Measurements from ENCODE around the gene CENATAC. TPM values are rescaled to one million over a fixed set of nuclear protein-coding genes. Genes with fewer than 3 reads are reported as not detected.
"Not testable (repeated sequence)": the region's sequence is repeated elsewhere in the genome, so short reads cannot be mapped to it uniquely, and the experiment has no call there.

The CENATAC gene
- total RNA-seq, 2 experiments from 2014 or later = 43.4 to 47.1 TPM

- CTCF ChIA-PET = interaction anchor here (1.7 to 2.1 kb wide), 2 partner anchors 27 to 75 kb away, joined by 4 read pairs; partner anchors contain the start of gene CENATAC
- Mint-ChIP-seq H3K36me3 (peaks cover 32% of the 10 kb centered on the region), H3K4me3 (no peak overlapping the region), H3K27ac (peak overlapping the region; percentile 6), H3K4me1 (peaks cover 51% of the 10 kb centered on the region), H3K27me3 (no peaks in the 10 kb centered on the region), H3K9me3 (ENCODE audit: low read depth) (no peaks in the 10 kb centered on the region)
- DNase-seq = no peak
- no peak for ATAC-seq
Measured at GRCh38 chr11:119025099-119025473, 27.1 kb downstream of the CENATAC start.

GRCh38 chr11:119025541-119025940, 27.6 kb downstream of the CENATAC start:
- H3K36me3 Mint-ChIP-seq = peaks cover 31% of the 10 kb centered on the region

GRCh38 chr11:119025978-119026766, 28.2 kb downstream of the CENATAC start:
- H3K36me3 Mint-ChIP-seq = peaks cover 30% of the 10 kb centered on the region
- no peak overlapping the region for H3K27ac Mint-ChIP-seq
- CTCF ChIA-PET = no interaction called here
- ATAC-seq = no peak
- DNase-seq = no peak
- H3K4me3 Mint-ChIP-seq = no peak overlapping the region
- H3K27me3 Mint-ChIP-seq = no peaks in the 10 kb centered on the region
- peaks cover 43% of the 10 kb centered on the region for H3K4me1 Mint-ChIP-seq
- H3K9me3 Mint-ChIP-seq (ENCODE audit: low read depth) = no peaks in the 10 kb centered on the region

More at GRCh38 chr11:119025541-119025940, 27.6 kb downstream of the CENATAC start:
- DNase-seq (no peak), ATAC-seq (no peak)
- Mint-ChIP-seq H3K4me3 (no peak overlapping the region), H3K9me3 (ENCODE audit: low read depth) (no peaks in the 10 kb centered on the region), H3K27ac (peak overlapping the region; percentile 3), H3K27me3 (no peaks in the 10 kb centered on the region), H3K4me1 (peaks cover 47% of the 10 kb centered on the region)
- CTCF ChIA-PET = interaction anchor here (1.7 kb wide), 1 partner anchor 28 kb away, joined by 4 read pairs; the partner anchor contains the start of gene CENATAC

DNA sequence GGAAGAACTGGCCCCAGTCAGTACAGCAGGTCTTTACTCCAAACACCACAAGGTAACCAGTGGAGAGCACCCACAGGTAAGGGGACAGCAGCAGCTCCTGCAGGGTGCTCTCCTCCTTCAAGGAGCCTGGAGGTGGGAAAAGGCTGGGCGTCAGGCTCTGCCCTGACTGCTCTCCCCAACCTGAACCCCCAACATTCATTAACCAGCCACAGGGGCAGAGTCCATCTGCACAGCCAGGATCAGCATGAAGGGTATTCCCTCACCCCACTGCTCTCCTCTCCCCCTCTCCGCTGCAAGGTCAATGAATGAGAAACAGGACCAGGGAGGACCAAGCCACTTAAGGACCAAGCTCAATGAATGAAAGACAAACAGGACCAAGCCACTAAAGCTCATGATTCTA, 29.0 kb downstream of the CENATAC start:
- Mint-ChIP-seq H3K9me3 (ENCODE audit: low read depth) (no peaks in the 10 kb centered on the region), H3K4me1 (peaks cover 37% of the 10 kb centered on the region), H3K36me3 (peaks cover 23% of the 10 kb centered on the region), H3K27ac (no peak overlapping the region), H3K4me3 (no peak overlapping the region), H3K27me3 (no peaks in the 10 kb centered on the region)
- DNase-seq (no peak), ATAC-seq (no peak)
- CTCF ChIA-PET = no interaction called here

GRCh38 chr11:119027561-119028345, 29.8 kb downstream of the CENATAC start:
- ATAC-seq (no peak), DNase-seq (no peak)
- Mint-ChIP-seq H3K4me3 (no peak overlapping the region), H3K36me3 (peaks cover 18% of the 10 kb centered on the region), H3K4me1 (peaks cover 37% of the 10 kb centered on the region), H3K27ac (no peak overlapping the region), H3K9me3 (ENCODE audit: low read depth) (no peaks in the 10 kb centered on the region), H3K27me3 (no peaks in the 10 kb centered on the region)
- CTCF ChIA-PET = interaction anchor here (1.0 kb wide), 1 partner anchor 9 kb away, joined by 4 read pairs; the partner anchor contains the start of genes RPS25 and TRAPPC4

DNA sequence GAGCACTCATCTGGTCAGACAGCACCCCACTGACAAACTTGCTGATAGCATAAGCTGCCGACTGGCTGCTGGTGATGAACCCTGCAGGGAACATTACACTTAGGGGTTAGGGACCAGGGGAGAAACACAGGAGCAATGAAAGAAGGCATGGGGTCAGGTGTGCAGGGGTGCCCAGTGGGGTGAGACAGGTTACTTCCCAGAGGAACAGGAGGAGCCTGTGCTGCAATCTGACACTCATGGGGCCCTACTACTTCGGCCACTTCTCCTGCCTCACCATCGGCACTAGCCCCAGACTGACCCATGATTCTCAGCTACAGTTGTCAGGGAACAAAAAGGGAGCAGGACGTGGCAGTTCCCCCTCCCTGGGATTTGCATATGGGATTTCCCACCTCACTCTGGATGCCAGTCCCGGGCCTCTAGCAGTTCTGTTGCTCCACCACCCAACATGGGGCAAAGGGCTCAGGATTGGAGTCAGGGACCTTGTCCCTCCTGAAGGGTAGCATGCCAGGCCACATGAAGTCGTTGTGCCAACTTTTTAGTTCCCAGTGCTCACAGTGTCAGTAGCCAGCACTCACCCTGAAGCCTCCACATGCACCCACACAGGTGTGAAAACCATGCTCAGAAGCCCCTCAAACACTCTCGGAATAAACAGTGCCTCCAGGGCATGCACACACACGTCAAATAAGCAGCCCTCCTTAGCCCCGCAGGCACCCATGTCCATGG, 30.6 kb downstream of the CENATAC start:
- Mint-ChIP-seq H3K4me3 (peak overlapping the region; percentile 71), H3K4me1 (peaks cover 33% of the 10 kb centered on the region), H3K9me3 (ENCODE audit: low read depth) (no peaks in the 10 kb centered on the region), H3K36me3 (peaks cover 14% of the 10 kb centered on the region), H3K27me3 (no peaks in the 10 kb centered on the region), H3K27ac (peak overlapping the region; percentile 83)
- CTCF ChIA-PET = interaction anchor here (1.0 kb wide), 1 partner anchor 10 kb away, joined by 4 read pairs; the partner anchor contains the start of genes RPS25 and TRAPPC4
- ATAC-seq = no peak
- no peak for DNase-seq

DNA sequence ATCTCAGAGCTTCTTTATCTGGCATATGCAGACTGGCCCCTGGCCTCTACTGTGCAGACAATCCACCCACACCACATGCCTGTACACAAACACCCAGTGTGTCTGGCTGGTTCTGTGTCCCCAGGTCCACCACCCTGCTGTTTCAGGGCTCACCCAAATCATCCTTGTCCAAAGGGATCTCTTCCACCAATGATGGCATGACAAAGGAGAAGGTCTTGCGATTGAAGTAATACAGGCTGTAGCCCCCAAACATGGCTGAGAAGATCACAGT, 31.1 kb downstream of the CENATAC start:
- H3K36me3 Mint-ChIP-seq = peaks cover 12% of the 10 kb centered on the region
- no peak for DNase-seq
- CTCF ChIA-PET = interaction anchor here (1.0 to 3.0 kb wide), 2 partner anchors 10 to 11 kb away, joined by 4 to 11 read pairs; partner anchors contain the start of genes RPS25 and TRAPPC4
- ATAC-seq = no peak
- no peaks in the 10 kb centered on the region for H3K27me3 Mint-ChIP-seq
- H3K4me1 Mint-ChIP-seq = peaks cover 28% of the 10 kb centered on the region
- H3K9me3 Mint-ChIP-seq (ENCODE audit: low read depth) = no peaks in the 10 kb centered on the region
- peak overlapping the region; percentile 83 for H3K27ac Mint-ChIP-seq
- peak overlapping the region; percentile 71 for H3K4me3 Mint-ChIP-seq

DNA sequence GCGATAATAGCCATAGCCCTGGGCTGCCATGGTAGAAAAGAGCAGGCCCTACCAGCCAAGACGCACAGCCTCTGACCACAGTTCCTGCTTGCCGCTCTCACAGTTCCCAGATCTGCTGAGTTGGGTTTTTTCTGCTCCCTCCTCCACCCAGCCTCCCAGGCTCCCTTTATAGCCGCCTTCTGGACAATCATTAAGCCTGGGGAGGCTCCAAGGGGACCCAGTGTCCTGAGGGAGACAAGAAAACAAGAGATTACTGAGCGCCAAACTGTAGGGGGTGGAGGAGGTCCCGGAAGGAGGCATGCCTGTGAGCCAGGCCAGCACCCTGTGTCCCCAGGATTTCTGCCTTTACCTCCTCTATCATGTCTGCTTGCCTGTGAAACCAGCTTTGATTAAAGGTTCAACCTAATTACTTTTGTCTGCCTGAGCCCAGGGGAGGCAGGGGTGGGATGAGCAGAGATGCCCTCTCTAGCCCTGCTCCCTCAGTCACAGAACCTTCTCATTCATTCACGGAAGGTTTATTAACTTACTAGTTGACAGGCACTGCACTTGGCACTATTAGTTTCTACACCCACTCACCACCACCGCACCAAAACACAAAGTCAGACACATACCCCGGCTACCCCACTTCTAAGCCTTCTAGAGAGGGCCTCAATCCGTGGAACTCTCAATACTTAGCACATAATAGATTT, 31.5 kb downstream of the CENATAC start:
- Mint-ChIP-seq H3K36me3 (peaks cover 9% of the 10 kb centered on the region), H3K9me3 (ENCODE audit: low read depth) (no peaks in the 10 kb centered on the region), H3K27me3 (no peaks in the 10 kb centered on the region), H3K27ac (peak overlapping the region; percentile 83), H3K4me3 (peak overlapping the region; percentile 71), H3K4me1 (peaks cover 25% of the 10 kb centered on the region)
- no peak for ATAC-seq
- CTCF ChIA-PET = interaction anchor here (0.9 to 3.0 kb wide), 6 partner anchors 10 to 240 kb away, joined by 3 to 12 read pairs (median 5); partner anchors contain the start of genes CENATAC, TRAPPC4 and VPS11
- no peak for DNase-seq

DNA sequence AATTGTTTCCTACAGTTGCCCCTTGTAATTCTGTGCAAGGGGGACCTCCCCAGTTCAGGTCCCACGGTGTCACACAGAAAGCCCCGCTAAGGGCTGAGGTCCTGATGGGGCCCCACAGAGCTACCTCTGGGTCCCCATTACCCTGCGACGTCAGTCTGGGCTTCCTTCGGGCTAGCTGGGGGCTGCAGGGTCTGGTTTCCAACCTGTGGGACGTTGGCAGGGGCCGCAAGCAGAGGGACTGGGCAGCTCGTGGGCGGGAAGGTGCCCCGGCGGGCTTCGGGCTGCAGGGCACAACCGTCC, 32.0 kb downstream of the CENATAC start:
- peaks cover 5% of the 10 kb centered on the region for H3K36me3 Mint-ChIP-seq
- H3K4me3 Mint-ChIP-seq = peak overlapping the region; percentile 71
- no peaks in the 10 kb centered on the region for H3K27me3 Mint-ChIP-seq
- peak overlapping the region; percentile 83 for H3K27ac Mint-ChIP-seq
- peaks cover 21% of the 10 kb centered on the region for H3K4me1 Mint-ChIP-seq
- CTCF ChIA-PET = interaction anchor here (0.6 to 3.0 kb wide), 13 partner anchors 7 to 435 kb away, joined by 3 to 12 read pairs (median 3); partner anchors contain the start of genes CENATAC, RPS25, TRAPPC4 and VPS11
- DNase-seq (no peak), ATAC-seq (no peak)
- H3K9me3 Mint-ChIP-seq (ENCODE audit: low read depth) = no peaks in the 10 kb centered on the region

GRCh38 chr11:119030329-119031047, 32.5 kb downstream of the CENATAC start, which contains the start of gene SLC37A4:
Gene SLC37A4 (minus strand): TSS chr11:119030877.
- Mint-ChIP-seq H3K36me3 (peaks cover 4% of the 10 kb centered on the region), H3K4me1 (peaks cover 21% of the 10 kb centered on the region), H3K9me3 (ENCODE audit: low read depth) (no peaks in the 10 kb centered on the region), H3K27me3 (no peaks in the 10 kb centered on the region), H3K4me3 (peak within 1 kb of the TSS; percentile 71), H3K27ac (peak within 1 kb of the TSS; percentile 83)
- peak; percentile 97 for ATAC-seq
- peak; percentile 99 for DNase-seq
- CTCF ChIA-PET = interaction anchor here (0.6 to 3.1 kb wide), 19 partner anchors 8 to 435 kb away, joined by 3 to 12 read pairs (median 4); partner anchors contain the start of genes CENATAC, RPS25, TRAPPC4 and VPS11

GRCh38 chr11:119031912-119032280, 34.0 kb downstream of the CENATAC start:
- Mint-ChIP-seq H3K9me3 (ENCODE audit: low read depth) (no peaks in the 10 kb centered on the region), H3K27me3 (no peaks in the 10 kb centered on the region), H3K4me3 (no peak overlapping the region), H3K36me3 (peaks cover 4% of the 10 kb centered on the region), H3K27ac (no peak overlapping the region), H3K4me1 (peaks cover 21% of the 10 kb centered on the region)
- no peak for DNase-seq
- CTCF ChIA-PET = interaction anchor here (0.8 to 3.1 kb wide), 11 partner anchors 9 to 289 kb away, joined by 3 to 12 read pairs (median 7); partner anchors contain the start of genes BCL9L, CENATAC and TRAPPC4
- ATAC-seq = no peak

DNA sequence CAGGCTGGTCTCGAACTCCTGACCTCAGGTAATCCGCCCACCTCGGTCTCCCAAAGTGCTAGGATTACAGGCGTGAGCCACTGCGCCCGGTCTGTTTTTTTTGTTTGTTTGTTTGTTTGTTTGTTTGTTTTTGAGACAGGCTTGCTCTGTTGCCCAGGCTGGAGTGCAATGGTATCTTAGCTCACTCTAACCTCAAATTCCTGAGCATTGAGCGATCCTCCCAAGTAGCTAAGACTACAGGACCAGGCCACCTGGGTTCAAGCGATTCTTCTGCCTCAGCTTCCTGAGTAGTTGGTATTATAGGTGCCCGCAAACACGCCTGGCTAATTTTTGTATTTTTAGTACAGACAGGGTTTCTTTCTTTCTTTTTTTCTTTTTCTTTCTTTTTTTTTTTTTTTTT, 35.5 kb downstream of the CENATAC start:
- H3K4me3 Mint-ChIP-seq; H3K36me3 Mint-ChIP-seq; ATAC-seq; DNase-seq; H3K9me3 Mint-ChIP-seq (ENCODE audit: low read depth); H3K27me3 Mint-ChIP-seq; H3K27ac Mint-ChIP-seq: not testable (repeated sequence)
- CTCF ChIA-PET = interaction anchor here (0.7 to 3.1 kb wide), 6 partner anchors 10 to 163 kb away, joined by 3 to 9 read pairs (median 4); partner anchors contain the start of gene HYOU1
- H3K4me1 Mint-ChIP-seq = peaks cover 19% of the 10 kb centered on the region

All from activated CD8-positive, alpha-beta memory T cell treated with anti-CD3 and anti-CD28 coated beads, Interleukin-2, amount 10 ng/mL, durations not matched to agents 7 days and 5 days (primary cell).